ENCODE data around the gene ATP6V0A1. TPM values are rescaled to one million over a fixed set of nuclear protein-coding genes. Genes with fewer than 3 reads are reported as not detected.
"Not testable (repeated sequence)": the region's sequence is repeated elsewhere in the genome, so short reads cannot be mapped to it uniquely, and the experiment has no call there.

Gene ATP6V0A1
- polyA plus RNA-seq, 12 donors = 17.3 to 85.3 (median 24.2) TPM; not detected in 1

DNA sequence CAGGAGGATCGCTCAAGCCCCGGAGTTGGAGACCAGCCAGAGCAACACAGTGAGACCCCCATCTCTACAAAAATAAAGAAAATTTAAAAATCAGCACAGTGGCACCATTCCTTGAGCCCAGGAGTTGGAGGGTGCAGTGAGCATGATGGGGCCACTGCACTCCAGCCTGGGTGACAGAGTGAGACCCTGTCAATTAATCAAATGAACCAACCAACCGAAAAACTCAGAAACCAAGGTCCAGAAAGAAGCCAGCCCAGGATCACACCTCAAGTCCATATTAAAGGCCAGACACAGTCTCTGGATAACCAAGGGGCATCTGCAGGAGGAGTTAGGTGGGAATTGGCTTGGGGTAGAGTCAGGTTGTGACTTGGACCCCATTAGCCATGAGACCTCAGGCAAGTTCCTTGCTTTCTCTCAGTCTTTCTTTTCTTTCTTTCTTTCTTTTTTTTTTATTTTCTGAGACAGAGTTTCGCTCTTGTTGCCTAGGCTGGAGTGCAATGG lies 96.5 kb downstream of the ATP6V0A1 start:
- no peak for DNase-seq

DNA sequence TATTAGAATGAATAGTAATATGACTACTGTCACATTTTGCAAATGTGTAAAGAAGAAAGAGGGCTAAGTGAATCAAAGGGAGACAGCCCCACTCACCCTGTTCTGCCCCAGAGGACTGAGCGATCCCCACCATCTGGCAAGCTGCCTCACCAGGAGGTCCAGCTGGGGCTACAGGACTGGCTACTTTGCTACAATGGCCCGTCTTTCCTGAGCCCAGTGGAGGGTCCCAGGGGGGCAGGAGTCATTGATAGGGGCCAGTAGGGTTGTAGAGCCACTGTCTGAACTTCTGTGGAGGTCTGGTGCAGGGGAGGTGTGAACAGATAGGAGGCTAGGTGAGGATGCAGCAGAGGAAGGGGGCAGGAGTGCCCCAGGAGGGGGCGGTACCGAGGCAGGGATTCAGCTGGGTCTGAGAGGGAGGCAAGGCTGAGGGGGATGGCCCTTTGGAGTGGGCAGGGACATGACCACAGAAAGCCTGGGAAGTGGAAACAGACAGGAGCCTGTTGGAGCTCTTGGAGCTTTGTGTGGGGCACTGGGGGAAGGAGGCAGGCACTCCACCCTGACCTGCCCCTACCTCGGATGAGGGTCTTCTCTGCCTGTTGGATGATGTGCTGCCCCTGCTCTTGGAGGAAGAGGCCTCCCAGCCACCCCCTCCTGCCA lies 97.4 kb downstream of the ATP6V0A1 start:
- DNase-seq = not testable (repeated sequence)

DNA sequence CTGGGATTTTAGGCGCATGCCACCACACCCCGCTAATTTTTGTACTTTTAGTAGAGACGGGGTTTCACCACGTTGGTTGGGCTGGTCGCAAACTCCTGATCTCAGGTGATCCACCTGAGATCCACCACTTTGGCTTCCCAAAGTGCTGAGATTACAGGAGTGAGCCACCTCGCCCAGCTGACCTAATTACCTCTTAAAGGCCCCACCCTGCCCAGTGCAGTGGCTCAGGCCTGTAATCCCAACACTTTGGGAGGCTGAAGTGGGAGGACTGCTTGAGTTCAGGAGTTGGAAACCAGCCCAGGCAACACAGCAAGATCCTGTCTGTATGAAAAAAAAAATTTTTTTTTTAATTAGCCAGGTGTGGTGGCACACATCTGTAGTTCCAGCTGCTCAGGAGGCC lies 100.4 kb downstream of the ATP6V0A1 start:
- no peak for DNase-seq

DNA sequence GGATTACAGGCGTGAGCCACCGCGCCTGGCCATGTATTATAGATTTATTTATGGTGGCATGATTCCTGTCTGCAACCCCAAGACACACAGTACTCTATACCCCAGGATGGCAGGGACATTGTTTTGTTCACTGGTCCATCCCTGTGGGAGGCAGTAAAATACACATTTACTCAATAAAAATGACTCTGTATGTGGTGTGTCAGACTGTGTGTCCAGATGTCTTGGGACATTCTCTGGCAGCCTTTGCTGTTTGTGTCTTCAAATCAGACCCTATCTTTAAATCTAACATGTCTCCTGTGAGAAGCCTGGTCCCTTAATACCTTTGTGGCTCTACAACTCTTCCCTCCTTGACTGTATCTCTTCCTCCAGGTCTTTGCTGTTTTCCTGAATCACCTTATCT lies 101.6 kb downstream of the ATP6V0A1 start:
- DNase-seq = no peak

DNA sequence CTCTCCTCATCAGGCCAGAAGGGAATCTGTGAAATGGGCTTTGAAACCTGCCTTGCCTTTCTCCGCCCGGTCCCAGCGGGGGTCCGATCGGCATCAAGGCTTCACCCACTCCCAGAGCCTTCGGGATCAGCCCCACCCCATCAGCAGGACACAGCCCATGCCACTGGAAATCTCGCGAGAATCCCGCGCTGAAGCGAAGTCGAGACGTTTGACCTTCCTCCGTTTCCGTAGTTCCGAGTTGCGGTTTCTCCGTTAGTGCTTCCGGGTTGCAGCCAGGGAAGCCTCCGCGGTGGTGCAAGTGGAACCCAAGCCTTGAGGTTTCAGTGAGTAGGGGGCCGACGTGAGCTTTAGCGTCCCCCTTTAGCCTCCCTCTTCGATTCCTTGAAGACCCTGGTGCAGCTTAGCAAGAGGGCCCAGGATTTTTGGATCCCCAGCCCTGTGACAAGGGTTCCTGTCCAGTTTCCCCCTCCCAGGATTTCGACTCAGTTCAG lies 103.3 kb downstream of the ATP6V0A1 start, which contains the start of gene COASY:
Gene COASY (plus strand): TSS at position 252 of the 491 bp plus-strand sequence. CDS start 475 bp downstream, outside the sequence.
- peak; percentile 99 for DNase-seq

DNA sequence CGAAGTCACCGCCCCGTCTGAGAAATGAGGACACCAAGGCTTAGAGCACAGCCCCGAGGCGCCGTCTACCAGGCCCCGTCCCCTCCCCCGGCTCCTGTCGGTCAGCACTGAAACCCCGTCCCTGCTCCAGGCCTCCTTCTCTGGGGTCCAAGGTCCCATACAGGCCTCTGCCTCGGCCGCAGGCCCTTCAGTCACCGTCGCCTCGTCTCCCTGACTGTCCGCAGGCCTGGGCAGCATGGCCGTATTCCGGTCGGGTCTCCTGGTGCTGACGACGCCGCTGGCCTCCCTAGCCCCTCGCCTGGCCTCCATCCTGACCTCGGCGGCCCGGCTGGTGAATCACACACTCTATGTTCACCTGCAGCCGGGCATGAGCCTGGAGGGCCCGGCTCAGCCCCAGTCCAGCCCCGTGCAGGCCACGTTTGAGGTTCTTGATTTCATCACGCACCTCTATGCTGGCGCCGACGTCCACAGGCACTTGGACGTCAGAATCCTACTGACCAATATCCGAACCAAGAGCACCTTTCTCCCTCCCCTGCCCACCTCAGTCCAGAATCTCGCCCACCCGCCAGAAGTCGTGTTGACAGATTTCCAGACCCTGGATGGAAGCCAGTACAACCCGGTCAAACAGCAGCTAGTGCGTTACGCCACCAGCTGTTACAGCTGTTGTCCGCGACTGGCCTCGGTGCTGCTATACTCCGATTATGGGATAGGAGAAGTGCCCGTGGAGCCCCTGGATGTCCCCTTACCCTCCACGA lies 103.9 kb downstream of the ATP6V0A1 start:
- DNase-seq = no peak

DNA sequence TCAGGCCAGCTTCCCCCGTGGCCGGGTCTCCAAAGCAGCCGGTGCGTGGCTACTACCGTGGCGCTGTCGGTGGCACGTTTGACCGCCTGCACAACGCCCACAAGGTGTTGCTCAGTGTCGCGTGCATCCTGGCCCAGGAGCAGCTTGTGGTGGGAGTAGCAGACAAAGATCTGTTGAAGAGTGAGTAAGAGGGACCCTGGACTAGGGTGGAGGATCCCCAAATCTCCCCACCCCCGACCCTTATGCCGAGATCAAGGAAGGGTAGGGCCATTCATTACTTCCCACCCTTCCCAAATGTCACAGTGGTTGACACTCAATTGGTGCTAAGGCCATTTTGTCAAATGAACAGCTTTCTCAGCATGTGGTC lies 104.4 kb downstream of the ATP6V0A1 start:
- DNase-seq = no peak

DNA sequence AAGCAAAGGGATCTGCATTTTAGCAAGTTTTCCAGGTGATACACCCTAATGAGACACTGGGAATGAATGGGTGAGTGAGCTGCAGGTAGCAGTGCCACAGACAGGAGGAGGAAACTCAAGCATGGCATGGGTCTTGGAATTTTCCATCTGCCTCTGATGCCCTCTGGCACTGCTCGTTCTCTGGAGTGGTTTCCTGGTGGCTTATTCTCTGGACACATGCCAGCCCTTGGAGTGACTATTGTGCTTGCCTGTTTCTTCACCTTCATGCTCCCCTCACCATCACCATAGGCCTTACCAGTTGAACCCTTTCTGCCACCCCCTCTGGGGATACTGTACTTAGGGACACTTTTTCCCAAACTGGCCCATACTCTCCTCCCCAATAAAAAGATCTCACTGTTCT lies 104.9 kb downstream of the ATP6V0A1 start:
- DNase-seq = no peak

DNA sequence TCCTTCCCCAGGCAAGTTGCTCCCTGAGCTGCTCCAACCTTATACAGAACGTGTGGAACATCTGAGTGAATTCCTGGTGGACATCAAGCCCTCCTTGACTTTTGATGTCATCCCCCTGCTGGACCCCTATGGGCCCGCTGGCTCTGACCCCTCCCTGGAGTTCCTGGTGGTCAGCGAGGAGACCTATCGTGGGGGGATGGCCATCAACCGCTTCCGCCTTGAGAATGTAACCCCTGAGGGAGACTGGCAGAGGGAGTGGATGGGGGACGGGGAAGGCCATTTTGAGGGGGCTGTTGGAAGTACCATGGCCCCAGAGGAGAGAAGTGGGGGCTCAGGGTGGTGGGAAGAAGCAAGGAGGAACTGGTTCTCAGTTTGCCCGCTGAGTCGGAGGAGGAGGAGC lies 105.3 kb downstream of the ATP6V0A1 start:
- no peak for DNase-seq

DNA sequence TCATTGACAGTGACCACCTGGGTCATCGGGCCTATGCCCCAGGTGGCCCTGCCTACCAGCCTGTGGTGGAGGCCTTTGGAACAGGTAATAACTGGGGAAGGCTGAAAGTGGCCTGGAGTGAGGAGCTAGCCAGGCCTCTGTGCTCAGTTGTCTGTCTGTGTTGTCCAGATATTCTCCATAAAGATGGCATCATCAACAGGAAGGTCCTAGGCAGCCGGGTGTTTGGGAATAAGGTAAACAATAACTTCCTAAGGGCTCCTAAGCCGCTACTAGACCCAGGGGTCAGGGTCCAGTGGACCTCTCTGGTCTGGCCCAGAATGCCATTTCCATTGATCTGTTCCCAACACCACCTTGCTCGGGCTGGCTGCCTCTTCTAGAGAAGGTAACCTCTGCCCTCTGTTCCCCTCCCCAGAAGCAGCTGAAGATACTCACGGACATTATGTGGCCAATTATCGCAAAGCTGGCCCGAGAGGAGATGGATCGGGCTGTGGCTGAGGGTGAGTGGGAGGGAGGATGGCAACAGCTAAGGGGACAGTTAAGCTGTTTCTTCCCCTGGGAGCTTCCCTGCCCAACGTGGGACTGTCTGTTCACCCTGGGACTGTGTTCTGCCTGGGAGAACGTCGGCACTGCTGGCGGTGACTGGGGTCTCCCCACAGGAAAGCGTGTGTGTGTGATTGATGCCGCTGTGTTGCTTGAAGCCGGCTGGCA lies 106.3 kb downstream of the ATP6V0A1 start:
- DNase-seq = no peak

DNA sequence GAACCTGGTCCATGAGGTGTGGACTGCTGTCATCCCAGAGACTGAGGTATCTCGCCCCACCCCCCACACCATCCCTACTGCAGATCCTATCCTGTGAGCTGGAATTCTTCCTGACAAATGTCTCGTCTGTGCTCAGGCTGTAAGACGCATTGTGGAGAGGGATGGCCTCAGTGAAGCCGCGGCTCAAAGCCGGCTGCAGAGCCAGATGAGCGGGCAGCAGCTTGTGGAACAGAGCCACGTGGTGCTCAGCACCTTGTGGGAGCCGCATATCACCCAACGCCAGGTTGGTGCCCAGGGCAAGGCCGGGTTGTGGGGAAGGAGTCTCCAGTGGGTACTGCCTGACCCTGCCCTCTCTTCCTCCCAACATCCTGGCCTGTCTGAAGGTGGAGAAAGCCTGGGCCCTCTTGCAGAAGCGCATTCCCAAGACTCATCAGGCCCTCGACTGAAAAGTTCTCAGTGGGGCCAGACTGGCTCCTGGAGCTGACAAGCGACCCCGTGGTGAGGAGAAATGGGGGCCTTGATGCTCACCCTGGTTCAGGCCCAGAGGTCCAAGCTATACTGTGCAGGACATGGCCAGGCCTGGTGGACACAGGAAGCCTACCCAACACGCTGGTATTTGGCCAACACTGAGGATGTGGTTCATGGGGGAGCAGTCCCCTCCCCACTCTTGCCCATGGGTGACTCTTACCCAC lies 107.0 kb downstream of the ATP6V0A1 start:
- no peak for DNase-seq

DNA sequence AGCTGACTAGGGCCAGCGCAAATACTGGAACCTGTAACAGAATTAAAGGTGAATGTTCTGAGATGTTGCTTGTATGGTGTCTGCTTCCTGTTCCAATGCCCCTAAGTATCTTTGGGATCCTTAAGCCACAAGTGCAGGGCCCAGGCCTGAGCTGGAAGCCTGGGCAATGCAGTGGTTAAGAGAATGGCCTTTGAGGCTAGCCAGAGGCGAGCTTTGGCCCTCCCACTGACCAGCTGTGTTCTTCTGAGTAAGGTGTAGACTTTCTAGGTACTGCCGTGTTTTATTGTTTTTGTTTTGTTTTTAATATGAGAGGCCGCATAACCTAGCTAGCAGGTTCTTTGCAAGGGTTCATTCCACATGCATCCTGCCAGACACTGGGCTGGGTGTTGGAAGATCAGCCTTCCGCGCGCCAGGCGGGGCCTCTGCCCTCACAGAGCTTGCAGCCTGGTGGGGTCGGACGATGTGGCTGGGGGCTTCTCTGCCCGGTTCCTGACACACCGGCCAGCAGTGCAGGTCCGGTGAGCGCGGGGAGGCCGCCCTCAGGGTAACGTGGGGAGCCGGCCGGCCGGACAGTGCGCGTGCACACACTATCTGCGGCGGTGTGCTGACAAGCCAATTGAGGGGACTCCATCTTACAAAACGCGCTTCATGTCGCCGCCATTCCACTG lies 107.7 kb downstream of the ATP6V0A1 start:
- DNase-seq = no peak

DNA sequence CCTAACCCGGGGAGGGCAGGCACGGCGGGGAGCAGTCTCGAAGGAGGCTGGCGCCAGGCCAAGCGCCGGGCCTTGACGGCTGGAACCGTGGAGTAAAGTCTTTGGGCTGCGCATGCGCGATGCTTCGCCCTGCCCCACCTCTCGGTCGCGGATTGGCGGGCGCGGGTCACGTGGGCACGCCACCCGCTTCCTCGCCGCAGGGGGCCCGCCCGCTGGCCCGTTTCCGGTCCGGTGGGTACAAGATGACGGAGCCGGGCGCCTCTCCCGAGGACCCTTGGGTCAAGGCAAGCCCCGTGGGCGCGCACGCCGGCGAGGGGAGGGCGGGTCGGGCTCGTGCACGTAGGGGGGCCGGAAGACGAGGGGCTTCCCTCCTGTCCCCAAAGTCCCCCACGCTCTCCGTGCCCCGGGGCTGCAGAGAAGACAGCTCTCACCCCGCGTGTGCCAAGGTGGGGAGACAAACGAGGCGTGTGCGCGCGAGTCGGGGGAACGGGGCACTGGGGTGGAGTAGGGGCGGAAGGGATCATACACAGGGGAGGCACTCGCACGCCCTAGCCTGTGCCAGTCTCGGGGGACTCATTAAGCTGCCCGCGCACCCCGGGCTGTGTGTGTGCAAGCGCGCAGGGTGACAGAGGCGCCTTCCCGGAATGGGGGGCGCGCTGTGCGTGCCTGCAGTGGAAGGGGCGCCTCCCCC lies 108.3 kb downstream of the ATP6V0A1 start, which contains the start of gene MLX:
Gene MLX (plus strand): TSS at position 218 of the 691 bp plus-strand sequence. CDS start 25 bp downstream, at position 243.
- DNase-seq = peak; percentile 92

DNA sequence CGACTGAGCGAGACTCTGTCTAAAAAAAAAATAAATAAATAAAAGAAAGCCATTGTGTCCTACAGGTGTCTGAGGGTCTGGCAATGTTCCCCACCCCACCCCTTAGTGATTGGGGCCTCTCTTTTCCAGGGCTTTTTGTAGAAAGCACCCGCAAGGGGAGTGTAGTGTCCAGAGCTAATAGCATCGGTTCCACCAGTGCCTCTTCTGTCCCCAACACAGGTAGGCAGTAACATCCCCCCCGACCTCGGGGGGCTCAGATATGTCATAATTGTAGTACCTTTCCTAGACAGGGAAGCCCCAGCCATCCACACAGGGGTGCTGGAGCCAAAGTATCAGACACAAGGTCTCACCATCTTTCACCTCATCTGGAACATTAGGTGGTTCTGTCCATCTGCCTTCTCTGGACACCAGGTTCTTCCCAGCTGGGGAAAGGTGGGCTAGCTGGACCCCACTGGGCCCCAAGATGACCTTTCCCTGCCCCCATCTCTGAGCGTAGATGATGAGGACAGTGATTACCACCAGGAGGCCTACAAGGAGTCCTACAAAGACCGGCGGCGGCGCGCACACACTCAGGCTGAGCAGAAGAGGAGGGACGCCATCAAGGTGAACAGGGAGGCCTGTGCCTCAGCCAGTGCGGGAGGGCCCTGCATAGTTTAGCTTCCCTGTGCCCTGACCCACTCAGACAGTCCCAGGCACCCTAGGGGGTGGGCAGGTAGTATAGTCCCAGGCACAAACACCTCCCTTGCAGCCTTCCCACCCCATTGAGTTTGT lies 109.8 kb downstream of the ATP6V0A1 start:
- no peak for DNase-seq

DNA sequence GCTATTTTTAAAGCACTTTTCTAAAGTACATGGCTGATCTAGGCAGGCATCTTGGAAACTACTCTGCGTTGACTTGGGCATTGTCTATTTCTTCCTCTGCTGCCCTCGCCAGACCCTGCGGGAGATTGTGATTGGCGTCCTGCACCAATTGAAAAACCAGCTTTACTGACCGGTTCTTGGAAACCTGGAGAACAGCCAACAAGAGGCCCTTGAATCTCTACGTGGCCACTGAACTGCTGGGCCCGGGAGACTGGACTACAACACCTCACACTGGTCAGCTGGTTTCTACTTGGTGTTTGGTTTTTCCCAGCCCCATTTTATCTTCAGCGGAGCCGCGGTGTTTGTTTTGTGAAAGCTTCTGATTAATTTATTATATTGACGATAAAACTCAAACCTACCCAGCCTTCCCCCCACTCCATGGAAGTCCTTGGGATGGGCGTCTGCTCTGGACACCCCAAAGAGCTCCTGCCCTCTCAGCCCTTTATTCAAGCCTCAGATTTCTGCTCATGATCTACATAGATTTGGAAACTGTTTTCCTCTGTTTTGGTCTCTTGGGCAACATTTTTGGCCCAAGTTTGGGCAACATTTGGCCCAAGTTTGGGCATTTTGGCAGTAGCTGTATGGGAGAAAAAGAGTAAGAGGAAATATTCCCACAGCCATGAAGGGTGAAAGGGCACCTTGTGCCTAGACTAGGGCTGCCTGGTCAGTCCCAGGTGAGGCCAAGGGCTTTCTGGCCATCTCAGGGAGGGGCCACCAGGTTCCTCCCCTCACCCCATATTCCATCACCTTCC lies 113.0 kb downstream of the ATP6V0A1 start:
- no peak for DNase-seq

Measured in muscle of arm (tissue), 12 donors.